ENCODE results near the gene CTSW. TPM values are rescaled to one million over a fixed set of nuclear protein-coding genes. Genes with fewer than 3 reads are reported as not detected.

Gene CTSW
- total RNA-seq, 4 donors from 2014 or later: 1.5 to 3.1 TPM; not detected in 2

- Histone ChIP-seq H3K4me3 (no peak overlapping the region), H3K27me3 (no peaks in the 10 kb centered on the region), H3K36me3 (peaks cover 0 to 77% (median 23%) of the 10 kb centered on the region in 3 donors), H3K9me3 (no peaks in the 10 kb centered on the region), H3K27ac (no peak overlapping the region), H3K4me1 (peaks cover 0 to 40% (median 7%) of the 10 kb centered on the region in 4 donors)
- TF ChIP-seq CTCF (IDR thresholded peaks at IDR 0.05) (no peak), EP300 (IDR thresholded peaks at IDR 0.05) (no peak), POLR2A (IDR thresholded peaks at IDR 0.05) (no peak)
- 81% methylated on average over 17 to 19 of the region's 19 CpGs for WGBS, 2 donors
- DNase-seq (ENCODE audit: low spot score in 2 of 2): no peak
Measured at GRCh38 chr11:65868076-65868667, 11.5 kb upstream of the CTSW start.

DNA sequence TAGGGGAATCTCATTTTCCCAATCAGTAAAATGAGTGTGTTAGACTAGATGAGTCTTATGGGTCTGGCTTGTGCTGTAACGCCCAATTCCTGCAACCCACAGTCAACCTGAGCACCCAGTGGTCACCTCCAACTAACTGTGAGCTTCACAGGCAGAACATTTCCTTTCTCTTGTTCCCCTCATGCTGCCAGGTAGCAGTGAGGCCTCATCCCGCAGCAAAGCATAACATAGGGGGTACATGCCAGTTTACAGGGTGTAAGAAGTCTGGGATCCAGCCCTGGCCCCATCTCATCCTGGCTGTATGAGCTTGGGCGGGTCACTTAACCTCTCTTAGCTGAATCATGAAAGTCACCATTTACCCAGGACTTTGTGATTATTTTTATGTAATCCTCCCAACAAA, 10.7 kb upstream of the CTSW start:
- WGBS, 2 donors: 84 to 97% methylated on average over 3 of the region's 3 CpGs
- Histone ChIP-seq H3K4me3 (no peak overlapping the region), H3K9me3 (no peaks in the 10 kb centered on the region), H3K27ac (no peak overlapping the region), H3K4me1 (peaks cover 0 to 43% (median 10%) of the 10 kb centered on the region in 4 donors), H3K27me3 (no peaks in the 10 kb centered on the region), H3K36me3 (peaks cover 0 to 70% (median 21%) of the 10 kb centered on the region in 3 donors)
- TF ChIP-seq CTCF (IDR thresholded peaks at IDR 0.05): no peak
- no peak for TF ChIP-seq POLR2A (IDR thresholded peaks at IDR 0.05)
- TF ChIP-seq EP300 (IDR thresholded peaks at IDR 0.05): no peak
- DNase-seq (ENCODE audit: low spot score in 2 of 2): no peak

DNA sequence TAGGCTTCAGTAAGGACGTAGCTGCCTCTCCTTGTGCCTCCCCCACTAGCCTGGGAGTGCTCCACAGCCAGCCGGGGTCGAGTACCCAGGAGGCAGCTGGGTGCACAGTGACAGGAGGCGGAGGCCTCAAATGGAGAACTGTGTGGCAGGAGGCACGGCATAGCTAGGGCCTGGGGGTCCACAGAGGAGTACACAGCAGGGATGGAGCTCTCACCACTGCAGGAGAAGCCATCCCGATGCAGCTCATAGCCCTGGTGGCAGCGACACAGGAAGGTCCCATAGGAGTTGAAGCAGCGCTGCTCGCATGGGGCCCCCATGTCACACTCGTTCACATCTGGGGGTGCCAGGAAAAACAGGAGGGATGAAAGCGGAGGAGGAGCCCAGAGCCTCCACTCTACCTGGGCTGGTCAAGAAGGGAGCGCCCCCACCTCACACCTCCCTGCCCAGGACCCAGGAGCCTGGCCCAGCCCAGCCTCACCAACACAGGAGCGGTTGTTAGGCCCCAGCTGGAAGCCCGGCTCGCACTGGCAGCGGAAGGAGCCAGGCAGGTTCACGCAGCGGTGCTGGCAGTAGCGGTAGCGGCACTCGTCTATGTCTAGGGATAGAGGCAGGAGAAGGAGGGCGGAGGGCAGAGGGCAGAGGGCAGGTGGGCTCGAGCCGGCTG, 9.9 kb upstream of the CTSW start:
- Histone ChIP-seq H3K27me3 (no peaks in the 10 kb centered on the region), H3K9me3 (no peaks in the 10 kb centered on the region), H3K4me3 (no peak overlapping the region), H3K36me3 (peaks cover 0 to 61% (median 12%) of the 10 kb centered on the region in 3 donors), H3K27ac (peak overlapping the region in 1 of 4 donors; percentile 9), H3K4me1 (peaks cover 0 to 46% (median 12%) of the 10 kb centered on the region in 4 donors)
- TF ChIP-seq CTCF (IDR thresholded peaks at IDR 0.05): no peak
- no peak for TF ChIP-seq POLR2A (IDR thresholded peaks at IDR 0.05)
- TF ChIP-seq EP300 (IDR thresholded peaks at IDR 0.05): no peak
- 74 to 81% methylated on average over 22 to 24 of the region's 24 CpGs for WGBS, 2 donors
- DNase-seq (ENCODE audit: low spot score in 2 of 2): no peak

GRCh38 chr11:65870307-65870658, 9.4 kb upstream of the CTSW start:
- peaks cover 0 to 46% (median 12%) of the 10 kb centered on the region in 4 donors for H3K4me1 ChIP-seq

More at GRCh38 chr11:65870307-65870658, 9.4 kb upstream of the CTSW start:
- DNase-seq (ENCODE audit: low spot score in 2 of 2): no peak
- Histone ChIP-seq H3K27me3 (no peaks in the 10 kb centered on the region), H3K4me3 (no peak overlapping the region), H3K9me3 (no peaks in the 10 kb centered on the region), H3K36me3 (peaks cover 0 to 56% (median 9%) of the 10 kb centered on the region in 3 donors), H3K27ac (peak overlapping the region in 1 of 4 donors; percentile 95)
- TF ChIP-seq CTCF (IDR thresholded peaks at IDR 0.05) (no peak), EP300 (IDR thresholded peaks at IDR 0.05) (no peak), POLR2A (IDR thresholded peaks at IDR 0.05) (no peak)
- WGBS, 2 donors: 52 to 70% methylated on average over 5 to 10 of the region's 11 CpGs
